Measurements from ENCODE around the gene AGAP3. TPM values are rescaled to one million over a fixed set of nuclear protein-coding genes. Genes with fewer than 3 reads are reported as not detected.

AGAP3 gene
- total and polyA plus RNA-seq, 12 donors, result 40.2 to 93.4 (median 50.3) TPM

DNA sequence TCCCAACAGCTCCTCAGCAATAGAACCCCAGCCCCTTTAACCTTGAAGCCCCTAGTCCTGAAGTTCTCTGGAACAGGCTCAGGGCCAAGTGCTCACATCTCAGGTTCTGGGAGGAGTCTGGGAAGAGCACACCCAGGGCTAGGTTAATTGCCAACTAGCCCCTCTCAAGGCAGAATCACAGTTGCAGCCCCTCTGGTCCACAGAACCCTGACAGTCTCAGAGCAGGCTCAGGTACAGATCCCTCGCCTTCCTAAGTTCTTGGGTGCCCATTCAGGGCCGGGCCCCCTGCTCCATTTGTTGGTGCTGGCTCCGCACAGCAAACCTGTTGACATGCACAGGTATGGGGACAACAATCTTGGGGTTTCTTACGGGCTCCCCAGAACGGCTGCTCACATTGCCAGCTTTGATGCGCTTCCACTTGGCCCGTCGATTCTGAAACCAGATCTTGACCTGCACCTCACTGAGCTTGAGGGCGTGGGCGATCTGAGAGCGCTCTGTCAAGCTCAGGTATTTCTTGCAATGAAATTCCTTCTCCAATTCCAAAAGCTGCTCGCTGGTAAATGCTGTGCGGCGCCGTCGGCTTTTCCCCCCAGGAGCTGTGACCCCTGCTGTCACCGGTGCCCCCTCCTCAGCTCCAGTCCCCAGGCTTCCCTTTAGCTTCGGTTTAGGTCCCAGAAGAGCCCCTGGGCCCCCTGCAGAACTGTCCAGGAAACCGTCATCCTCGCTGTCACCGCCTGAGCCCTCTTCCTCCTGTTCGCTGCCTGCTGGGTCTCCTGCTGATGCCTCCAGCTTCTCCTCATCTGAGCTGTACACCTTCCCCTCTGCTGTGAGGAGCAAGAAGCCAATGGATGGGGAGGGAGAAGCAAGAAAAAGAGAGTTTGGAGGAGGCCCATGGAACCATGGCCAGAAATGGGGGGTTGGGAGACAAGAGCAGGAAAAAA lies 62.3 kb downstream of the AGAP3 start:
- Histone ChIP-seq H3K27ac (no peak overlapping the region), H3K4me1 (no peaks in the 10 kb centered on the region), H3K4me3 (no peak overlapping the region), H3K36me3 (peaks cover 0 to 16% (median 0%) of the 10 kb centered on the region in 9 donors), H3K27me3 (peaks cover 0 to 32% (median 18%) of the 10 kb centered on the region in 7 donors), H3K9me3 (no peaks in the 10 kb centered on the region)
- TF ChIP-seq, protein P1, sequence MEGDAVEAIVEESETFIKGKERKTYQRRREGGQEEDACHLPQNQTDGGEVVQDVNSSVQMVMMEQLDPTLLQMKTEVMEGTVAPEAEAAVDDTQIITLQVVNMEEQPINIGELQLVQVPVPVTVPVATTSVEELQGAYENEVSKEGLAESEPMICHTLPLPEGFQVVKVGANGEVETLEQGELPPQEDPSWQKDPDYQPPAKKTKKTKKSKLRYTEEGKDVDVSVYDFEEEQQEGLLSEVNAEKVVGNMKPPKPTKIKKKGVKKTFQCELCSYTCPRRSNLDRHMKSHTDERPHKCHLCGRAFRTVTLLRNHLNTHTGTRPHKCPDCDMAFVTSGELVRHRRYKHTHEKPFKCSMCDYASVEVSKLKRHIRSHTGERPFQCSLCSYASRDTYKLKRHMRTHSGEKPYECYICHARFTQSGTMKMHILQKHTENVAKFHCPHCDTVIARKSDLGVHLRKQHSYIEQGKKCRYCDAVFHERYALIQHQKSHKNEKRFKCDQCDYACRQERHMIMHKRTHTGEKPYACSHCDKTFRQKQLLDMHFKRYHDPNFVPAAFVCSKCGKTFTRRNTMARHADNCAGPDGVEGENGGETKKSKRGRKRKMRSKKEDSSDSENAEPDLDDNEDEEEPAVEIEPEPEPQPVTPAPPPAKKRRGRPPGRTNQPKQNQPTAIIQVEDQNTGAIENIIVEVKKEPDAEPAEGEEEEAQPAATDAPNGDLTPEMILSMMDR (IDR thresholded peaks at IDR 0.05), result no peak
- 65% methylated on average over 22 of the region's 22 CpGs for WGBS, 2 donors
- DNase-seq (no peak), ATAC-seq (no peak)
- intact Hi-C loops (cut with DNase I), result no loop called here

- TF ChIP-seq, protein P1 (IDR thresholded peaks at IDR 0.05), result no peak
- H3K27me3 ChIP-seq, result peaks cover 0 to 48% (median 23%) of the 10 kb centered on the region in 7 donors
- no peaks in the 10 kb centered on the region for H3K4me1 ChIP-seq
- no peak for ATAC-seq
- no peak overlapping the region for H3K27ac ChIP-seq
- no peak for DNase-seq
- no peak overlapping the region for H3K4me3 ChIP-seq
- WGBS, 2 donors, result 70 to 81% methylated on average over 3 of the region's 3 CpGs
- intact Hi-C loops (cut with DNase I), result no loop called here
- no peaks in the 10 kb centered on the region for H3K36me3 ChIP-seq
- no peaks in the 10 kb centered on the region for H3K9me3 ChIP-seq
These were observed 64.1 kb downstream of the AGAP3 start for GRCh38 chr7:151150388-151150787.

DNA sequence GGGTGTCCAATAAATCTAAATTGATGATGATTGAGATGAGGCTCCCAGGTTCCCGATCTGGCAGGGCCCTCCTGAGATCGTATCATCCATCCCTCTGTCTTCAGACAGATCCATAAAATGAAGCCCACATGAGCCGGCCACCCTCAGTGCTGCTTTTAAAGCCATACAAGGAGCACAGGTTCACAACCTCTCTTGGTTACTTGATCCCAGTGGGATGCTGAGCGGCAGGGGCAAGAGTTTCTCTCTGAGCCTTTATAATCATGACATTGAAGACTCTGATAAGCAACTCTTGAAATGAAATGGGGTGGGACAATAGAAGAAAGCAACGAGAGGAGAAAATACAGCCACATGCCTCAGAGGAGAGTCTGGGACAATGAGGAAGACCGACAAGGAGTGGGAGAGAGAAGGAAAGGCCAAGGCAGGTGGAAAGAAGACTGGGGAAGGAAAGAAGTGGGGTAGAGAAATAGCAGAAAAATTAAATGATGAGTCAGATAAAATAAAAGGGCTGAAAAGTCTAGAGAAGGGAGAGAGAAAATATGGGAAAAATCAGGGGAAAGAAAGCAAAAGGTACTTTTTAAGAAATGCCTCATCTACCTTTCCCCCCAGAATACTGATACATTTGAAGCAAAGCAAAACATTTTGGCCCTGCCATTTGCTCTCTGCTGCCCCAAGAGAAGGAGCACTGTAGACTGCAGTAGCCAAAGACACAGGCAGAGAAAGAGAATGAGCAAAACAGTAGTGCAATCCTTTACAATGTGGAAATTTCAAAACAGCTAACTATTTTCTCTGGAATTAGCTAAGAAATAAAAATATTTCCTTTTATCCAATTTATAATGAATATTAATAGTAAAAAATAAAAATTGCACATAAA lies 66.6 kb downstream of the AGAP3 start:
- ATAC-seq (no peak), DNase-seq (no peak)
- peaks cover 0 to 68% (median 23%) of the 10 kb centered on the region in 7 donors for H3K27me3 ChIP-seq

More for the DNA sequence above, 66.6 kb downstream of the AGAP3 start:
- no peaks in the 10 kb centered on the region for H3K9me3 ChIP-seq
- H3K4me1 ChIP-seq, result no peaks in the 10 kb centered on the region
- 67 to 68% methylated on average over 6 of the region's 6 CpGs for WGBS, 2 donors
- no peaks in the 10 kb centered on the region for H3K36me3 ChIP-seq
- TF ChIP-seq, protein P1 (IDR thresholded peaks at IDR 0.05), result no peak
- intact Hi-C loops (cut with DNase I), result no loop called here
- no peak overlapping the region for H3K4me3 ChIP-seq
- H3K27ac ChIP-seq, result no peak overlapping the region

Measured in heart right ventricle (tissue), 16 donors.